K562 (cell line): ENCODE results near the gene NFKBIB. TPM values are rescaled to one million over a fixed set of nuclear protein-coding genes. Genes with fewer than 3 reads are reported as not detected.

Source experiments
- AFF4 ChIP-seq: sonication (generic); formaldehyde crosslinking; IDR thresholded peaks from 2 replicates; pipeline ENCODE4 v1.8.0; 2023; ENCODE audit warnings: mild to moderate bottlenecking, missing genetic modification reagents
- CCNT2 ChIP-seq: IDR thresholded peaks from 2 replicates; pipeline ENCODE4 v1.6.1; 2011; ENCODE audit warnings: borderline replicate concordance, low read depth, mild to moderate bottlenecking, moderate library complexity, mixed read lengths, low read length; ENCODE audit not compliant: insufficient read length; ENCODE audit errors: extremely low read depth
- DMBX1 ChIP-seq: fragments of 250-450 bp; sonication (Bioruptor Pico); IDR thresholded peaks from 2 replicates; pipeline ENCODE4 v1.8.0; 2022; ENCODE audit warnings: inconsistent platforms, mild to moderate bottlenecking, moderate library complexity, borderline replicate concordance
- FOXA3 ChIP-seq, 2 experiments: fragments of 450-650 bp in 1 of 2; sonication (generic) in 1 of 2; formaldehyde crosslinking; IDR thresholded peaks in 1 of 2; conservative IDR thresholded peaks in 1 of 2; 2 replicates each; pipeline versions ENCODE4 v1.4.0 to v1.8.0; 2020 to 2022; ENCODE audit warnings: mild to moderate bottlenecking in 2 of 2, missing genetic modification reagents in 1 of 2
- FOXM1 ChIP-seq, 2 experiments: fragments of 450-650 bp in 1 of 2; sonication (generic) in 1 of 2; formaldehyde crosslinking in 1 of 2; IDR thresholded peaks; 2 replicates each; pipeline versions ENCODE4 v1.6.1 to v1.9.0; 2017 to 2022; ENCODE audit warnings: low read depth in 2 of 2, mild to moderate bottlenecking in 2 of 2, missing genetic modification reagents in 1 of 2, moderate library complexity in 1 of 2
- HDAC2 ChIP-seq: fragments of 450-650 bp; IDR thresholded peaks from 2 replicates; pipeline ENCODE4 v1.6.1; 2016; ENCODE audit warnings: mild to moderate bottlenecking
- ILK ChIP-seq: fragments of 450-650 bp; IDR thresholded peaks from 2 replicates; pipeline ENCODE4 v1.6.1; 2016; ENCODE audit warnings: missing genetic modification characterization, low read depth, mild to moderate bottlenecking, missing compliant biosample characterization, moderate library complexity, borderline replicate concordance
- IRF2 ChIP-seq: sonication (generic); formaldehyde crosslinking; IDR thresholded peaks from 2 replicates; pipeline ENCODE4 v1.8.1; 2022; ENCODE audit warnings: mild to moderate bottlenecking, missing genetic modification reagents
- KLF13 ChIP-seq: fragments of 450-650 bp; IDR thresholded peaks from 2 replicates; pipeline ENCODE4 v1.6.1; 2016; ENCODE audit warnings: missing genetic modification characterization, low read depth, mild to moderate bottlenecking, missing compliant biosample characterization, moderate library complexity, borderline replicate concordance
- MAFK ChIP-seq: IDR thresholded peaks from 2 replicates; pipeline ENCODE4 v1.6.1; 2011; ENCODE audit warnings: low read length, improper control_type of control experiment
- MLLT1 ChIP-seq, 2 experiments: fragments of 450-650 bp; IDR thresholded peaks; 2 replicates each; pipeline ENCODE4 v1.6.1; 2016
- MTF1 ChIP-seq: fragments of 250-450 bp; sonication (Bioruptor Pico); IDR thresholded peaks from 2 replicates; pipeline ENCODE4 v1.9.0; 2021; ENCODE audit warnings: moderate library complexity, mild to moderate bottlenecking, inconsistent platforms, borderline replicate concordance
- MYNN ChIP-seq, 2 experiments: sonication (generic); formaldehyde crosslinking in 1 of 2; IDR thresholded peaks; 2 replicates each; pipeline versions ENCODE4 v1.5.0 to v1.6.1; 2016 to 2020; ENCODE audit warnings: antibody characterized with exemption in 1 of 2, missing genetic modification reagents in 1 of 2
- NCOA6 ChIP-seq: fragments of 450-650 bp; IDR thresholded peaks from 2 replicates; pipeline ENCODE4 v1.6.1; 2017; ENCODE audit warnings: mild to moderate bottlenecking
- NFYB ChIP-seq: IDR thresholded peaks from 2 replicates; pipeline ENCODE4 v1.6.1; 2011; ENCODE audit warnings: mild to moderate bottlenecking, moderate library complexity; ENCODE audit not compliant: insufficient read length; ENCODE audit errors: extremely low read depth
- NR0B1 ChIP-seq: fragments of 450-650 bp; IDR thresholded peaks from one replicate; pipeline ENCODE4 v1.6.1; 2018; ENCODE audit warnings: mild to moderate bottlenecking, moderate library complexity; ENCODE audit not compliant: partially characterized antibody
- RBM39 ChIP-seq: fragments of 200-400 bp; formaldehyde crosslinking; optimal IDR thresholded peaks from 2 replicates; pipeline ENCODE3; 2018; ENCODE audit warnings: low read depth, low read length
- ZNF384 ChIP-seq: IDR thresholded peaks from 2 replicates; pipeline ENCODE4 v1.6.1; 2012; ENCODE audit warnings: low read depth, low read length, improper control_type of control experiment
- ZNF695 ChIP-seq: fragments of 450-650 bp; formaldehyde crosslinking; IDR thresholded peaks from 2 replicates; pipeline ENCODE4 v1.4.0; 2020; ENCODE audit warnings: mild to moderate bottlenecking, moderate library complexity
- ZNF764 ChIP-seq: fragments of 250-450 bp; sonication (Bioruptor Pico); IDR thresholded peaks from 2 replicates; pipeline ENCODE4 v1.4.0; 2020; ENCODE audit warnings: low read depth, mild to moderate bottlenecking, moderate library complexity
- polyA plus RNA-seq, 8 experiments: library from polyadenylated mRNA; depleted of rRNA in 4 of 8; stranded (reverse) in 5 of 8; unstranded in 3 of 8; fragments of >200 nt; fragmentation: Nextera tagmentation in 2 of 8; fragmentation: Illumina TruSeq in 1 of 8; extraction: Ambion mirVana in 2 of 8; extraction: Trizol in 1 of 8; gene quantifications; 2 replicates each; pipeline versions ENCODE4 v1.2.1 to v1.2.3, GENCODE V29; 2011 to 2014; ENCODE audit warnings: inconsistent platforms in 1 of 8, missing spikeins in 1 of 8
- total RNA-seq, 7 experiments: library from RNA; depleted of rRNA in 6 of 7; stranded (reverse); fragments of >200 nt in 6 of 7; fragmentation: Illumina TruSeq in 2 of 7; extraction: Trizol in 2 of 7; gene quantifications; 2 replicates each; pipeline versions ENCODE4 v1.2.1 to v1.2.3, GENCODE V29; 2011 to 2021; ENCODE audit warnings: low replicate concordance in 1 of 7

Gene NFKBIB
- total and polyA plus RNA-seq, 9 of the 15 experiments (the other 6 are each of a cell fraction or from before 2014, with no cell fraction given) = 1.5 to 44.9 (median 10.4) TPM

- TF ChIP-seq NR0B1 (no peak), DMBX1 (CRISPR knock-in tag) (no peak; the same call in 1 of the 2 replicates), AFF4 (CRISPR knock-in tag) (no peak), FOXM1 (IDR thresholded peaks at IDR 0.05; ENCODE audit: low read depth) (no peak), FOXM1 (CRISPR knock-in tag; IDR thresholded peaks at IDR 0.05; ENCODE audit: low read depth) (no peak), RBM39 (no peak), MLLT1 (IDR thresholded peaks at IDR 0.05) (no peak), FOXA3 (CRISPR knock-in tag; conservative IDR thresholded peaks at IDR 0.05 in 1 of 2, IDR thresholded peaks at IDR 0.05 in 1 of 2) (no peak), ZNF695 (no peak), NCOA6 (no peak), ZNF384 (no peak), CCNT2 (peak; percentile 39), IRF2 (CRISPR knock-in tag) (no peak), KLF13 (tag) (no peak), ZNF764 (CRISPR knock-in tag) (no peak), ILK (tag) (no peak), MAFK (no peak), HDAC2 (peak; percentile 76), MYNN (IDR thresholded peaks at IDR 0.05) (no peak), MYNN (CRISPR knock-in tag; IDR thresholded peaks at IDR 0.05) (no peak), NFYB (no peak), MTF1 (CRISPR knock-in tag) (no peak)
Measured at GRCh38 chr19:38862321-38863059, 37.3 kb upstream of the NFKBIB start (continued).
